ENCODE results near the gene ERBB4.

GRCh38 chr2:212223696-212224095, 314.9 kb downstream of the ERBB4 start:
- TF ChIP-seq ELK1 (IDR thresholded peaks at IDR 0.05; ENCODE audit: low read depth, low read length): no peak
- TF ChIP-seq EED (IDR thresholded peaks at IDR 0.05; ENCODE audit: low read depth): no peak
- no peak for TF ChIP-seq TCF7 (IDR thresholded peaks at IDR 0.05; ENCODE audit: borderline replicate concordance)
- no peak for TF ChIP-seq NR2C2 (IDR thresholded peaks at IDR 0.05; ENCODE audit: borderline replicate concordance, control insufficient read depth, insufficient read length, low read depth)
- TF ChIP-seq NFIC (IDR thresholded peaks at IDR 0.05; ENCODE audit: low read depth, low read length): no peak
- TF ChIP-seq ETV6 (conservative IDR thresholded peaks at IDR 0.05 in 1 of 2, IDR thresholded peaks at IDR 0.05 in 1 of 2; ENCODE audit: borderline replicate concordance in 1 of 2, low read depth in 1 of 2): no peak
- no peak for TF ChIP-seq IKZF2 (IDR thresholded peaks at IDR 0.05)
- TF ChIP-seq NKRF (conservative IDR thresholded peaks at IDR 0.05): no peak
